KMS-11 (cell line): Measurements from ENCODE around the gene LNX2.

Source experiments
- H2AFZ ChIP-seq: fragments of 200-600 bp; sonication (generic); 2 replicates; pipeline ENCODE4 v1.6.1; 2016; ENCODE audit warnings: antibody characterized with exemption, mixed run types, low read depth
- H3K27ac ChIP-seq: fragments of 200-600 bp; sonication (generic); 2 replicates; pipeline ENCODE4 v1.6.1; 2016; ENCODE audit warnings: mild to moderate bottlenecking, mixed run types
- H3K27me3 ChIP-seq: fragments of 200-600 bp; sonication (generic); 2 replicates; pipeline ENCODE4 v1.6.1; 2017; ENCODE audit warnings: mild to moderate bottlenecking, low read depth, mixed run types, moderate library complexity; ENCODE audit not compliant: insufficient read depth
- H3K36me3 ChIP-seq: fragments of 200-600 bp; sonication (generic); 2 replicates; pipeline ENCODE4 v1.6.1; 2017; ENCODE audit warnings: mild to moderate bottlenecking, mixed run types; ENCODE audit not compliant: insufficient read depth
- H3K4me1 ChIP-seq: fragments of 200-600 bp; sonication (generic); 2 replicates; pipeline ENCODE4 v1.6.1; 2016; ENCODE audit warnings: mild to moderate bottlenecking, low read depth, mixed run types; ENCODE audit not compliant: poor library complexity, severe bottlenecking
- H3K4me2 ChIP-seq: fragments of 200-600 bp; sonication (generic); 2 replicates; pipeline ENCODE4 v1.7.0; 2016; ENCODE audit warnings: mild to moderate bottlenecking, mixed run types
- H3K4me3 ChIP-seq: fragments of 200-600 bp; sonication (generic); IDR thresholded peaks from 2 replicates; pipeline ENCODE4 v1.6.1; 2017; ENCODE audit warnings: low read depth, low read length, mixed read lengths; ENCODE audit not compliant: insufficient read depth
- H3K79me2 ChIP-seq: fragments of 200-600 bp; sonication (generic); 2 replicates; pipeline ENCODE4 v1.6.1; 2016; ENCODE audit warnings: low read depth, mixed run types; ENCODE audit not compliant: insufficient read depth
- H3K9ac ChIP-seq: fragments of 200-600 bp; sonication (generic); 2 replicates; pipeline ENCODE4 v1.6.1; 2016; ENCODE audit warnings: mild to moderate bottlenecking, mixed run types
- H4K20me1 ChIP-seq: fragments of 200-600 bp; sonication (generic); 2 replicates; pipeline ENCODE4 v1.6.1; 2016; ENCODE audit warnings: mild to moderate bottlenecking, mixed run types; ENCODE audit not compliant: insufficient read depth
- TF ChIP-seq, protein P1 (sequence below): fragments of 200-600 bp; sonication (generic); conservative IDR thresholded peaks from 2 replicates; pipeline ENCODE4 v1.6.1; 2017; ENCODE audit warnings: low read depth, mild to moderate bottlenecking, antibody characterized with exemption, low read length, moderate library complexity, mixed read lengths

Gene LNX2

DNA sequence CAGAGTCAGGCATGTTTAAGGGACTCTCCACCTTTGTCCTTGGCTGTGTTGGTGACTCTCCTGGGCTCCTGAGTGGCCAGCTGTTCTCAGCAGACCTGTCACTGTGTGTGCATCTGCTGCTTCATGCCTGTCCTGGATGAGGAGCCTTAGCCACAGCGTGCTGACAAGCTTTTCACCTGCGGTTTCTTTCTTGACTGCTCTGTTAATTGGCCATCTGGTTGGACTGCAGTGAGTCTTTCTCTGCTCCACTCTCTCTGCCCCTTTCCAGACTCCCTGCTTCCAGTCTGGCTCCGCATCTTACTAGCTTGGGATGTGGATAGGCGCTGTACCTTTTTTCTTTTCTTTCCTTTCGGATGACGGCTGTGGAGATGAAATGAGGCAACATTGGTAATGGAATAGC is 40.2 kb upstream of the LNX2 start:
- H3K79me2 ChIP-seq = no peaks in the 10 kb centered on the region
- H2AFZ ChIP-seq = no peak overlapping the region

DNA sequence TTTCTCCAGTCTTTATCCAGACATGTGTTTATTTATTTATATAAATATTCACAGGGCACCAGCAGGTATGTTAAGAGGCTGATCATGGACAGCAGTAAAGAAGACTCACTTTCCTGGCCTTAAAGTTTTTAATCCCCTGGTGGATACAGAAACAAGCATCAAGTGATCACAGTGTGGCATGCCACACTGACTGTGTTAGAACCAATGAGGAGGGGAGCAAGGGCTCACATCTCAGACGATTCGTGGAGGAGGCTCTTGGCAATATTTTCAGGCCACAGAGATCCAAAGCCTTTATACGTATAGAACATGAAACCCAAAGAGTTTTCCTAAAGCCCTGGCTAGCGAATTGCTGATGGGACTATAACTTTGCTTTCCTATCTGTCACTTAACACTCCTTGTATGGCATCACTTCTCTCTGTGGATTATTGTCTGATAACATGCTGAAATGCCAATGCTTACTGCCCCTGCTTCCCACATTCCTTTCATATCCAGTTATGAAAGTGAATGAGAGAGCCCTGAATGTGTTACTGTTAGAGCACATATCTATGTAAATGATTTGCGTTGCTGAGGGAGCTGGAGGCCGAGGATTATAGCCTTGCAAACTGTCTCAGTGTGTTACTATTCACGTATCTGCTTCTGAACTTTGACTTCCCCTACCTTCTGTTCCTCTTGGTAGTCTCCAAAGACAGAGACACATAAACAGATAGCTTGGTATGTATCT is 39.0 kb upstream of the LNX2 start:
- Histone ChIP-seq H4K20me1 (no peaks in the 10 kb centered on the region), H3K27me3 (no peaks in the 10 kb centered on the region), H3K9ac (no peak overlapping the region), H2AFZ (no peak overlapping the region), H3K27ac (no peak overlapping the region), H3K79me2 (no peaks in the 10 kb centered on the region), H3K36me3 (no peaks in the 10 kb centered on the region), H3K4me1 (no peaks in the 10 kb centered on the region), H3K4me2 (no peak overlapping the region), H3K4me3 (no peak overlapping the region)
- TF ChIP-seq, protein P1, sequence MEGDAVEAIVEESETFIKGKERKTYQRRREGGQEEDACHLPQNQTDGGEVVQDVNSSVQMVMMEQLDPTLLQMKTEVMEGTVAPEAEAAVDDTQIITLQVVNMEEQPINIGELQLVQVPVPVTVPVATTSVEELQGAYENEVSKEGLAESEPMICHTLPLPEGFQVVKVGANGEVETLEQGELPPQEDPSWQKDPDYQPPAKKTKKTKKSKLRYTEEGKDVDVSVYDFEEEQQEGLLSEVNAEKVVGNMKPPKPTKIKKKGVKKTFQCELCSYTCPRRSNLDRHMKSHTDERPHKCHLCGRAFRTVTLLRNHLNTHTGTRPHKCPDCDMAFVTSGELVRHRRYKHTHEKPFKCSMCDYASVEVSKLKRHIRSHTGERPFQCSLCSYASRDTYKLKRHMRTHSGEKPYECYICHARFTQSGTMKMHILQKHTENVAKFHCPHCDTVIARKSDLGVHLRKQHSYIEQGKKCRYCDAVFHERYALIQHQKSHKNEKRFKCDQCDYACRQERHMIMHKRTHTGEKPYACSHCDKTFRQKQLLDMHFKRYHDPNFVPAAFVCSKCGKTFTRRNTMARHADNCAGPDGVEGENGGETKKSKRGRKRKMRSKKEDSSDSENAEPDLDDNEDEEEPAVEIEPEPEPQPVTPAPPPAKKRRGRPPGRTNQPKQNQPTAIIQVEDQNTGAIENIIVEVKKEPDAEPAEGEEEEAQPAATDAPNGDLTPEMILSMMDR = no peak

More for the DNA sequence above, 40.2 kb upstream of the LNX2 start:
- TF ChIP-seq, protein P1 = no peak
- H3K9ac ChIP-seq = no peak overlapping the region
- H3K36me3 ChIP-seq = no peaks in the 10 kb centered on the region
- no peak overlapping the region for H3K27ac ChIP-seq
- no peaks in the 10 kb centered on the region for H3K27me3 ChIP-seq
- H3K4me1 ChIP-seq = no peaks in the 10 kb centered on the region
- H3K4me2 ChIP-seq = no peak overlapping the region
- H4K20me1 ChIP-seq = no peaks in the 10 kb centered on the region
- no peak overlapping the region for H3K4me3 ChIP-seq

DNA sequence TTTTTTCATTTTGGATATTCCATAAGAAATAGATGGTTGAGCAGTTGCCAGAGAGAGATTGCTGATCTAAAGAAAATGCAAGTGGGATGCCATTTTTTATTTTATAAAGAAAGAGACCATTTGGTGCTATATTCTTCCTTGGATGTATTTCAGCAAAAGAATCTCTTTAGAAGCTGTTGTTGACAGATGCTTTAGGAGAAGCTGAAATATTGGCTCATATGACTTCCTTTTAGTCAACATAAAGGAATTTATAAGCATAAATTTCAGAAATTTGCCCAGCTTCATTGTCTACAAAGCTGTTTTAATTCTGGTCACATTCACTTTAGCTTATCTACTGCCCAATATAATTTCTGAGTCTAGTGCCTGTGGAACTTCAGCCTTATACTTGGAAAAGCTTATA is 38.2 kb upstream of the LNX2 start:
- H3K27me3 ChIP-seq = no peaks in the 10 kb centered on the region
- no peaks in the 10 kb centered on the region for H3K79me2 ChIP-seq
- H3K4me3 ChIP-seq = no peak overlapping the region
- no peak overlapping the region for H3K9ac ChIP-seq
- H2AFZ ChIP-seq = no peak overlapping the region
- no peaks in the 10 kb centered on the region for H4K20me1 ChIP-seq
- TF ChIP-seq, protein P1 = no peak
- no peak overlapping the region for H3K27ac ChIP-seq
- H3K4me2 ChIP-seq = no peak overlapping the region
- no peaks in the 10 kb centered on the region for H3K4me1 ChIP-seq
- H3K36me3 ChIP-seq = no peaks in the 10 kb centered on the region

DNA sequence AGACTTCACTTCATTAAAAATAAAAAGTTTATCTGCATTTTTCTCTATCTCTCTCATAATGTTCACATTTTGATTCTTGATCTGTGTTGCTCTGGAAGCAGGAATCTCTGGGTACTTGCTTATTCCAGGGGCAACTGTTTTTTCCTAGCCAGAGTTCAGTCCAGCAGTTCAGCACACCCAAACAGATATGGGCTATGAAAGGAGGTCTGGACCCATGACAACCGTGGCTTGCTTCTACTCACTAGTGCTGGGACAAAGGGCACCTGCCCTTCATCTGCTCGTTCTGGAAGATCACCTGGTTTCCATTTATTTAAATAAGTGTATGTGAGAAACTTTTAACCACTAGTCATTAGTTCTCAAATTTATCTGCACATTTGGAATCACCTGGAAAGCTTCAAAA is 37.4 kb upstream of the LNX2 start:
- no peak overlapping the region for H3K27ac ChIP-seq
- H3K27me3 ChIP-seq = no peaks in the 10 kb centered on the region
- H3K4me2 ChIP-seq = no peak overlapping the region
- no peaks in the 10 kb centered on the region for H3K79me2 ChIP-seq
- no peak overlapping the region for H3K4me3 ChIP-seq
- TF ChIP-seq, protein P1 = no peak
- H3K4me1 ChIP-seq = no peaks in the 10 kb centered on the region
- no peak overlapping the region for H3K9ac ChIP-seq
- H4K20me1 ChIP-seq = no peaks in the 10 kb centered on the region
- no peaks in the 10 kb centered on the region for H3K36me3 ChIP-seq
- no peak overlapping the region for H2AFZ ChIP-seq
